H9 (cell line): ENCODE results near the gene SOCS7. TPM values are rescaled to one million over a fixed set of nuclear protein-coding genes. Genes with fewer than 3 reads are reported as not detected.

ENCODE experiments used
- DNase-seq: peaks from one replicate; pipeline ENCODE4 v3.0.0-alpha.2; 2017
- H2AFZ ChIP-seq: one replicate; pipeline ENCODE4 v1.6.1; 2013; ENCODE audit warnings: mild to moderate bottlenecking, low read length, control low read depth, moderate library complexity
- H2AK5ac ChIP-seq: 2 replicates; pipeline ENCODE4 v1.6.1; 2013; ENCODE audit warnings: low read length, control low read depth, mixed read lengths; ENCODE audit not compliant: insufficient read length
- H2BK120ac ChIP-seq: one replicate; pipeline ENCODE4 v1.6.1; 2013; ENCODE audit warnings: low read depth, mild to moderate bottlenecking, low read length, control low read depth, inconsistent platforms; ENCODE audit not compliant: poor library complexity, severe bottlenecking
- H2BK12ac ChIP-seq: 2 replicates; pipeline ENCODE4 v1.6.1; 2013; ENCODE audit warnings: low read length, control low read depth, mixed read lengths, low read depth; ENCODE audit not compliant: insufficient read length
- H2BK15ac ChIP-seq: 2 replicates; pipeline ENCODE4 v1.6.1; 2013; ENCODE audit warnings: low read depth, low read length, control low read depth
- H2BK20ac ChIP-seq: one replicate; pipeline ENCODE4 v1.6.1; 2013; ENCODE audit warnings: low read depth, mild to moderate bottlenecking, low read length, control low read depth, inconsistent platforms; ENCODE audit not compliant: poor library complexity, severe bottlenecking
- H2BK5ac ChIP-seq: 2 replicates; pipeline ENCODE4 v1.6.1; 2013; ENCODE audit warnings: low read length, control low read depth, mixed read lengths; ENCODE audit not compliant: insufficient read length
- H3K14ac ChIP-seq: 2 replicates; pipeline ENCODE4 v1.6.1; 2013; ENCODE audit warnings: low read length, control low read depth; ENCODE audit not compliant: insufficient read depth
- H3K18ac ChIP-seq: 2 replicates; pipeline ENCODE4 v1.6.1; 2013; ENCODE audit warnings: low read depth, mild to moderate bottlenecking, mixed read lengths, low read length, control low read depth; ENCODE audit not compliant: insufficient read length
- H3K23ac ChIP-seq: 2 replicates; pipeline ENCODE4 v1.6.1; 2013; ENCODE audit warnings: low read length, control low read depth, mixed read lengths, low read depth; ENCODE audit not compliant: insufficient read length
- H3K23me2 ChIP-seq: 2 replicates; pipeline ENCODE4 v1.6.1; 2013; ENCODE audit warnings: low read depth, mild to moderate bottlenecking, mixed read lengths, low read length, control low read depth; ENCODE audit not compliant: insufficient read length, poor library complexity, severe bottlenecking
- H3K27ac ChIP-seq: 2 replicates; pipeline ENCODE4 v1.5.1; 2013; ENCODE audit warnings: low read length, control low read depth, mixed read lengths, low read depth; ENCODE audit not compliant: insufficient read length
- H3K27me3 ChIP-seq: 2 replicates; pipeline ENCODE4 v1.6.1; 2013; ENCODE audit warnings: low read length, control low read depth, inconsistent platforms; ENCODE audit not compliant: insufficient read depth
- H3K4ac ChIP-seq: 2 replicates; pipeline ENCODE4 v1.6.1; 2013; ENCODE audit warnings: low read depth, mild to moderate bottlenecking, control low read depth, inconsistent platforms, low read length, moderate library complexity
- H3K4me1 ChIP-seq: 2 replicates; pipeline ENCODE4 v1.6.1; 2013; ENCODE audit warnings: low read length, control low read depth, inconsistent platforms; ENCODE audit not compliant: insufficient read depth
- H3K4me2 ChIP-seq: 2 replicates; pipeline ENCODE4 v1.6.1; 2013; ENCODE audit warnings: low read length, control low read depth, mixed read lengths; ENCODE audit not compliant: insufficient read length, insufficient read depth
- H3K56ac ChIP-seq: 2 replicates; pipeline ENCODE4 v1.6.1; 2013; ENCODE audit warnings: low read depth, mild to moderate bottlenecking, mixed read lengths, low read length, control low read depth; ENCODE audit not compliant: insufficient read length
- H3K79me1 ChIP-seq: 2 replicates; pipeline ENCODE4 v1.6.1; 2013; ENCODE audit warnings: low read depth, mild to moderate bottlenecking, moderate library complexity, low read length, control low read depth, inconsistent platforms; ENCODE audit not compliant: insufficient read depth, poor library complexity, severe bottlenecking
- H3K79me2 ChIP-seq: 2 replicates; pipeline ENCODE4 v1.6.1; 2013; ENCODE audit warnings: low read length, control low read depth, inconsistent platforms; ENCODE audit not compliant: insufficient read depth
- H3K9ac ChIP-seq: 2 replicates; pipeline ENCODE4 v1.6.1; 2013; ENCODE audit warnings: low read length, control low read depth, mixed read lengths; ENCODE audit not compliant: insufficient read length; ENCODE audit errors: extremely low read depth
- H3K9me3 ChIP-seq: one replicate; pipeline ENCODE4 v1.6.1; 2013; ENCODE audit warnings: low read depth, low read length, inconsistent platforms; ENCODE audit not compliant: control insufficient read depth
- H3T11ph ChIP-seq: one replicate; pipeline ENCODE4 v1.6.1; 2013; ENCODE audit warnings: mild to moderate bottlenecking, low read length, control low read depth, inconsistent platforms
- H4K20me1 ChIP-seq: one replicate; pipeline ENCODE4 v1.6.1; 2013; ENCODE audit not compliant: control insufficient read depth, insufficient read length, insufficient read depth
- H4K5ac ChIP-seq: 2 replicates; pipeline ENCODE4 v1.6.1; 2013; ENCODE audit warnings: low read depth, mild to moderate bottlenecking, mixed read lengths, low read length, control low read depth; ENCODE audit not compliant: insufficient read length
- H4K8ac ChIP-seq: replicated peaks from 2 replicates; pipeline ENCODE4 v1.6.1; 2013; ENCODE audit warnings: low read length, control low read depth, mixed read lengths, low read depth; ENCODE audit not compliant: insufficient read length
- H4K91ac ChIP-seq: 2 replicates; pipeline ENCODE4 v1.6.1; 2013; ENCODE audit warnings: low read depth, mild to moderate bottlenecking, moderate library complexity, mixed read lengths, low read length, control low read depth; ENCODE audit not compliant: insufficient read length
- H3K27ac Mint-ChIP-seq, 3 experiments: 2 replicates in 2 of 3; 3 replicates in 1 of 3; pipeline ENCODE4 v1.8.0; 2020 to 2021; ENCODE audit warnings: mixed read lengths in 3 of 3, mild to moderate bottlenecking in 1 of 3, moderate library complexity in 1 of 3
- H3K27me3 Mint-ChIP-seq: 2 replicates; pipeline ENCODE4 v1.8.0; 2021; ENCODE audit warnings: low read depth, mild to moderate bottlenecking, moderate library complexity, mixed read lengths
- H3K36me3 Mint-ChIP-seq, 3 experiments: 2 replicates in 2 of 3; 3 replicates in 1 of 3; pipeline ENCODE4 v1.8.0; 2020 to 2021; ENCODE audit warnings: low read depth in 3 of 3, mixed read lengths in 3 of 3; ENCODE audit not compliant: insufficient read depth in 1 of 3
- H3K4me1 Mint-ChIP-seq, 2 experiments: 2 replicates each; pipeline ENCODE4 v1.8.0; 2020; ENCODE audit warnings: mixed read lengths in 2 of 2
- H3K4me3 Mint-ChIP-seq, 2 experiments: 2 replicates in 1 of 2; 3 replicates in 1 of 2; pipeline ENCODE4 v1.8.0; 2020 to 2021; ENCODE audit warnings: mild to moderate bottlenecking in 2 of 2, mixed read lengths in 2 of 2, moderate library complexity in 1 of 2
- H3K9me3 Mint-ChIP-seq, 2 experiments: 2 replicates in 1 of 2; 3 replicates in 1 of 2; pipeline ENCODE4 v1.8.0; 2020; ENCODE audit warnings: mild to moderate bottlenecking in 2 of 2, mixed read lengths in 2 of 2, moderate library complexity in 1 of 2
- CTCF ChIP-seq: fragments of 200-600 bp; sonication (generic); conservative IDR thresholded peaks from 3 replicates; pipeline ENCODE4 v1.8.0; 2021; ENCODE audit warnings: antibody characterized with exemption, mild to moderate bottlenecking
- WGBS: extraction: QIAGEN DNeasy Blood & Tissue Kit; methylation state at CpG from one replicate; pipeline ENCODE4 v1.1.7; 2013; ENCODE audit warnings: missing lambda C conversion rate, low lambda C conversion rate, mixed read lengths; ENCODE audit not compliant: insufficient read length; ENCODE audit errors: extremely low coverage; 5-methylcytosine and 5-hydroxymethylcytosine counted together
- total RNA-seq: library from RNA; stranded (reverse); gene quantifications from 2 replicates; pipeline ENCODE4 v1.2.1, GENCODE V29; 2021

SOCS7 gene
- total RNA-seq, 1 experiment from 2014 or later = 31.0 TPM

- no peaks in the 10 kb centered on the region for H3K27me3 ChIP-seq
- H3K79me1 ChIP-seq = no peaks in the 10 kb centered on the region
- H2AK5ac ChIP-seq = no peak overlapping the region
- H4K5ac ChIP-seq = no peak overlapping the region
- H3K27ac Mint-ChIP-seq = peak overlapping the region in 2 of 3 experiments; percentile 83 to 94; a peak in 4 of 7 replicates
- H3K4me1 ChIP-seq = peaks cover 11% of the 10 kb centered on the region; the same call in 1 of the 2 replicates
- no peak overlapping the region for H2BK120ac ChIP-seq
- H3K18ac ChIP-seq = no peak overlapping the region
- H3K9me3 ChIP-seq = no peaks in the 10 kb centered on the region
- no peaks in the 10 kb centered on the region for H3K9me3 Mint-ChIP-seq
- no peak overlapping the region for H2BK5ac ChIP-seq
- H3T11ph ChIP-seq = no peak overlapping the region
- H2AFZ ChIP-seq = no peak overlapping the region
- peak; percentile 68 for DNase-seq
- peaks cover 4% of the 10 kb centered on the region; the same call in 1 of the 2 replicates for H3K27me3 Mint-ChIP-seq
- H4K20me1 ChIP-seq = no peaks in the 10 kb centered on the region
- TF ChIP-seq CTCF = peak; percentile 54; the same call in 2 of the 3 replicates
- no peaks in the 10 kb centered on the region for H3K79me2 ChIP-seq
- no peak overlapping the region for H3K23ac ChIP-seq
- no peak overlapping the region for H4K91ac ChIP-seq
- no peak overlapping the region for H2BK12ac ChIP-seq
- H3K36me3 Mint-ChIP-seq = peaks cover 22 to 42% (median 28%) of the 10 kb centered on the region in 3 experiments; a peak in 6 of 7 replicates
- no peak overlapping the region for H2BK15ac ChIP-seq
- no peak overlapping the region for H3K27ac ChIP-seq
- no peak overlapping the region for H3K4ac ChIP-seq
- no peak overlapping the region; the same call in 1 of the 2 replicates for H3K14ac ChIP-seq
- no peak overlapping the region for H4K8ac ChIP-seq
- H3K23me2 ChIP-seq = peaks cover 3% of the 10 kb centered on the region
- no peak overlapping the region for H3K56ac ChIP-seq
- no peak overlapping the region for H2BK20ac ChIP-seq
- peaks cover 28 to 30% of the 10 kb centered on the region in 2 experiments for H3K4me1 Mint-ChIP-seq
- H3K9ac ChIP-seq = no peak overlapping the region
- no CpG with 5 or more reads among the region's 5 CpGs for WGBS
- no peak overlapping the region for H3K4me2 ChIP-seq
- no peak overlapping the region for H3K4me3 Mint-ChIP-seq
Measured at GRCh38 chr17:38402897-38403296, 51.3 kb downstream of the SOCS7 start.
